ENCODE results near the gene GID4.

Gene GID4

GRCh38 chr17:18093616-18094408 lies 54.6 kb downstream of the GID4 start:
- peaks cover 25 to 52% of the 10 kb centered on the region in 2 donors for H3K36me3 ChIP-seq (ENCODE audit: control insufficient read depth in 1 of 2, insufficient read depth in 2 of 2, low read length in 2 of 2)
- H3K9ac ChIP-seq (ENCODE audit: low read depth in 1 of 2, low read length in 2 of 2): no peak overlapping the region

GRCh38 chr17:18094409-18094807 lies 55.2 kb downstream of the GID4 start:
- no peak overlapping the region for H3K4me3 ChIP-seq (ENCODE audit: low read depth in 1 of 2, low read length in 2 of 2)
- H3K27me3 ChIP-seq (ENCODE audit: control insufficient read depth in 1 of 2, insufficient read depth in 2 of 2, low read length in 2 of 2): no peaks in the 10 kb centered on the region
- no peaks in the 10 kb centered on the region for H3K9me3 ChIP-seq (ENCODE audit: control insufficient read depth in 1 of 2, low read length in 2 of 2)
- peaks cover 28 to 58% of the 10 kb centered on the region in 2 donors for H3K36me3 ChIP-seq (ENCODE audit: control insufficient read depth in 1 of 2, insufficient read depth in 2 of 2, low read length in 2 of 2)
- H3K9ac ChIP-seq (ENCODE audit: low read depth in 1 of 2, low read length in 2 of 2): no peak overlapping the region
- H3K27ac ChIP-seq (ENCODE audit: low read depth, low read length): no peak overlapping the region
- H3K4me1 ChIP-seq (ENCODE audit: control insufficient read depth in 1 of 2, insufficient read depth in 2 of 2, low read length in 2 of 2): no peaks in the 10 kb centered on the region

More at GRCh38 chr17:18093616-18094408, 54.6 kb downstream of the GID4 start:
- H3K27me3 ChIP-seq (ENCODE audit: control insufficient read depth in 1 of 2, insufficient read depth in 2 of 2, low read length in 2 of 2): no peaks in the 10 kb centered on the region
- no peak overlapping the region for H3K27ac ChIP-seq (ENCODE audit: low read depth, low read length)
- H3K4me1 ChIP-seq (ENCODE audit: control insufficient read depth in 1 of 2, insufficient read depth in 2 of 2, low read length in 2 of 2): peaks cover under 1 to 2% of the 10 kb centered on the region in 2 donors
- H3K9me3 ChIP-seq (ENCODE audit: control insufficient read depth in 1 of 2, low read length in 2 of 2): no peaks in the 10 kb centered on the region
- no peak overlapping the region for H3K4me3 ChIP-seq (ENCODE audit: low read depth in 1 of 2, low read length in 2 of 2)

- no peak overlapping the region for H3K9ac ChIP-seq (ENCODE audit: low read depth in 1 of 2, low read length in 2 of 2)
- no peaks in the 10 kb centered on the region for H3K9me3 ChIP-seq (ENCODE audit: control insufficient read depth in 1 of 2, low read length in 2 of 2)
- H3K27ac ChIP-seq (ENCODE audit: low read depth, low read length): no peak overlapping the region
- peaks cover 36 to 59% of the 10 kb centered on the region in 2 donors for H3K36me3 ChIP-seq (ENCODE audit: control insufficient read depth in 1 of 2, insufficient read depth in 2 of 2, low read length in 2 of 2)
- H3K4me1 ChIP-seq (ENCODE audit: control insufficient read depth in 1 of 2, insufficient read depth in 2 of 2, low read length in 2 of 2): no peaks in the 10 kb centered on the region
- no peak overlapping the region for H3K4me3 ChIP-seq (ENCODE audit: low read depth in 1 of 2, low read length in 2 of 2)
- no peaks in the 10 kb centered on the region for H3K27me3 ChIP-seq (ENCODE audit: control insufficient read depth in 1 of 2, insufficient read depth in 2 of 2, low read length in 2 of 2)
These were observed 60.3 kb downstream of the GID4 start for GRCh38 chr17:18099516-18099915.

- Histone ChIP-seq H3K36me3 (ENCODE audit: control insufficient read depth in 1 of 2, insufficient read depth in 2 of 2, low read length in 2 of 2) (peaks cover 36 to 61% of the 10 kb centered on the region in 2 donors), H3K27me3 (ENCODE audit: control insufficient read depth in 1 of 2, insufficient read depth in 2 of 2, low read length in 2 of 2) (no peaks in the 10 kb centered on the region), H3K27ac (ENCODE audit: low read depth, low read length) (no peak overlapping the region), H3K4me3 (ENCODE audit: low read depth in 1 of 2, low read length in 2 of 2) (no peak overlapping the region), H3K9me3 (ENCODE audit: control insufficient read depth in 1 of 2, low read length in 2 of 2) (no peaks in the 10 kb centered on the region), H3K4me1 (ENCODE audit: control insufficient read depth in 1 of 2, insufficient read depth in 2 of 2, low read length in 2 of 2) (no peaks in the 10 kb centered on the region), H3K9ac (ENCODE audit: low read depth in 1 of 2, low read length in 2 of 2) (no peak overlapping the region)
These were observed 61.4 kb downstream of the GID4 start for GRCh38 chr17:18100616-18101015.

GRCh38 chr17:18101828-18102227 lies 62.6 kb downstream of the GID4 start:
- Histone ChIP-seq H3K27ac (ENCODE audit: low read depth, low read length) (no peak overlapping the region), H3K4me1 (ENCODE audit: control insufficient read depth in 1 of 2, insufficient read depth in 2 of 2, low read length in 2 of 2) (no peaks in the 10 kb centered on the region), H3K9me3 (ENCODE audit: control insufficient read depth in 1 of 2, low read length in 2 of 2) (no peaks in the 10 kb centered on the region), H3K36me3 (ENCODE audit: control insufficient read depth in 1 of 2, insufficient read depth in 2 of 2, low read length in 2 of 2) (peaks cover 32 to 55% of the 10 kb centered on the region in 2 donors), H3K4me3 (ENCODE audit: low read depth in 1 of 2, low read length in 2 of 2) (no peak overlapping the region), H3K27me3 (ENCODE audit: control insufficient read depth in 1 of 2, insufficient read depth in 2 of 2, low read length in 2 of 2) (no peaks in the 10 kb centered on the region), H3K9ac (ENCODE audit: low read depth in 1 of 2, low read length in 2 of 2) (no peak overlapping the region)

GRCh38 chr17:18102640-18103039 lies 63.4 kb downstream of the GID4 start:
- no peak overlapping the region for H3K27ac ChIP-seq (ENCODE audit: low read depth, low read length)
- H3K36me3 ChIP-seq (ENCODE audit: control insufficient read depth in 1 of 2, insufficient read depth in 2 of 2, low read length in 2 of 2): peaks cover 33 to 53% of the 10 kb centered on the region in 2 donors
- H3K9me3 ChIP-seq (ENCODE audit: control insufficient read depth in 1 of 2, low read length in 2 of 2): no peaks in the 10 kb centered on the region
- no peak overlapping the region for H3K4me3 ChIP-seq (ENCODE audit: low read depth in 1 of 2, low read length in 2 of 2)
- H3K9ac ChIP-seq (ENCODE audit: low read depth in 1 of 2, low read length in 2 of 2): no peak overlapping the region
- H3K4me1 ChIP-seq (ENCODE audit: control insufficient read depth in 1 of 2, insufficient read depth in 2 of 2, low read length in 2 of 2): no peaks in the 10 kb centered on the region
- H3K27me3 ChIP-seq (ENCODE audit: control insufficient read depth in 1 of 2, insufficient read depth in 2 of 2, low read length in 2 of 2): no peaks in the 10 kb centered on the region

- Histone ChIP-seq H3K27me3 (ENCODE audit: control insufficient read depth in 1 of 2, insufficient read depth in 2 of 2, low read length in 2 of 2) (no peaks in the 10 kb centered on the region), H3K9me3 (ENCODE audit: control insufficient read depth in 1 of 2, low read length in 2 of 2) (no peaks in the 10 kb centered on the region), H3K9ac (ENCODE audit: low read depth in 1 of 2, low read length in 2 of 2) (no peak overlapping the region), H3K36me3 (ENCODE audit: control insufficient read depth in 1 of 2, insufficient read depth in 2 of 2, low read length in 2 of 2) (peaks cover 18 to 30% of the 10 kb centered on the region in 2 donors), H3K4me1 (ENCODE audit: control insufficient read depth in 1 of 2, insufficient read depth in 2 of 2, low read length in 2 of 2) (no peaks in the 10 kb centered on the region), H3K27ac (ENCODE audit: low read depth, low read length) (no peak overlapping the region), H3K4me3 (ENCODE audit: low read depth in 1 of 2, low read length in 2 of 2) (no peak overlapping the region)
These were observed 65.8 kb downstream of the GID4 start for GRCh38 chr17:18105027-18105426.

GRCh38 chr17:18105595-18105994 lies 66.4 kb downstream of the GID4 start:
- no peaks in the 10 kb centered on the region for H3K9me3 ChIP-seq (ENCODE audit: control insufficient read depth in 1 of 2, low read length in 2 of 2)
- H3K4me1 ChIP-seq (ENCODE audit: control insufficient read depth in 1 of 2, insufficient read depth in 2 of 2, low read length in 2 of 2): no peaks in the 10 kb centered on the region
- H3K27me3 ChIP-seq (ENCODE audit: control insufficient read depth in 1 of 2, insufficient read depth in 2 of 2, low read length in 2 of 2): no peaks in the 10 kb centered on the region
- no peak overlapping the region for H3K4me3 ChIP-seq (ENCODE audit: low read depth in 1 of 2, low read length in 2 of 2)
- no peak overlapping the region for H3K9ac ChIP-seq (ENCODE audit: low read depth in 1 of 2, low read length in 2 of 2)
- H3K36me3 ChIP-seq (ENCODE audit: control insufficient read depth in 1 of 2, insufficient read depth in 2 of 2, low read length in 2 of 2): peaks cover 12 to 26% of the 10 kb centered on the region in 2 donors
- H3K27ac ChIP-seq (ENCODE audit: low read depth, low read length): no peak overlapping the region

GRCh38 chr17:18106211-18106610 lies 67.0 kb downstream of the GID4 start:
- no peaks in the 10 kb centered on the region for H3K27me3 ChIP-seq (ENCODE audit: control insufficient read depth in 1 of 2, insufficient read depth in 2 of 2, low read length in 2 of 2)
- no peak overlapping the region for H3K4me3 ChIP-seq (ENCODE audit: low read depth in 1 of 2, low read length in 2 of 2)
- no peak overlapping the region for H3K27ac ChIP-seq (ENCODE audit: low read depth, low read length)
- H3K4me1 ChIP-seq (ENCODE audit: control insufficient read depth in 1 of 2, insufficient read depth in 2 of 2, low read length in 2 of 2): no peaks in the 10 kb centered on the region
- no peak overlapping the region for H3K9ac ChIP-seq (ENCODE audit: low read depth in 1 of 2, low read length in 2 of 2)
- H3K36me3 ChIP-seq (ENCODE audit: control insufficient read depth in 1 of 2, insufficient read depth in 2 of 2, low read length in 2 of 2): peaks cover 10 to 26% of the 10 kb centered on the region in 2 donors
- H3K9me3 ChIP-seq (ENCODE audit: control insufficient read depth in 1 of 2, low read length in 2 of 2): no peaks in the 10 kb centered on the region

GRCh38 chr17:18107061-18107790 lies 68.0 kb downstream of the GID4 start:
- Histone ChIP-seq H3K4me1 (ENCODE audit: control insufficient read depth in 1 of 2, insufficient read depth in 2 of 2, low read length in 2 of 2) (no peaks in the 10 kb centered on the region), H3K27me3 (ENCODE audit: control insufficient read depth in 1 of 2, insufficient read depth in 2 of 2, low read length in 2 of 2) (no peaks in the 10 kb centered on the region), H3K36me3 (ENCODE audit: control insufficient read depth in 1 of 2, insufficient read depth in 2 of 2, low read length in 2 of 2) (peaks cover 6 to 18% of the 10 kb centered on the region in 2 donors), H3K9me3 (ENCODE audit: control insufficient read depth in 1 of 2, low read length in 2 of 2) (no peaks in the 10 kb centered on the region), H3K9ac (ENCODE audit: low read depth in 1 of 2, low read length in 2 of 2) (no peak overlapping the region), H3K4me3 (ENCODE audit: low read depth in 1 of 2, low read length in 2 of 2) (no peak overlapping the region), H3K27ac (ENCODE audit: low read depth, low read length) (no peak overlapping the region)

All from duodenal mucosa (tissue), 2 donors.